ENCODE results near the gene ABCB11. TPM values are rescaled to one million over a fixed set of nuclear protein-coding genes. Genes with fewer than 3 reads are reported as not detected.

ABCB11 gene
- total and polyA plus RNA-seq, 2 of the 4 experiments (the other 2 are of a cell fraction): not detected

- WGBS, 2 experiments (ENCODE audit: extremely low coverage in 2 of 2, insufficient read length in 1 of 2): no CpG with 5 or more reads among the region's 1 CpG
- no peak for TF ChIP-seq CHD1 (IDR thresholded peaks at IDR 0.05; ENCODE audit: low read depth, low read length)
- no peak for TF ChIP-seq RCOR1 (IDR thresholded peaks at IDR 0.05; ENCODE audit: insufficient replicate concordance, low read length)
- no peak for TF ChIP-seq ELK1 (IDR thresholded peaks at IDR 0.05; ENCODE audit: borderline replicate concordance, low read depth, low read length)
- TF ChIP-seq MAZ (IDR thresholded peaks at IDR 0.05; ENCODE audit: borderline replicate concordance, low read depth, low read length): no peak
- no peak for TF ChIP-seq MXI1 (IDR thresholded peaks at IDR 0.05; ENCODE audit: borderline replicate concordance, low read depth, low read length)
- TF ChIP-seq USF2 (IDR thresholded peaks at IDR 0.05; ENCODE audit: low read depth, low read length): no peak
- no peak for TF ChIP-seq BHLHE40 (IDR thresholded peaks at IDR 0.05; ENCODE audit: low read depth, low read length)
- no peak for TF ChIP-seq SMC3 (IDR thresholded peaks at IDR 0.05; ENCODE audit: low read depth, low read length)
- no peak for TF ChIP-seq RFX5 (IDR thresholded peaks at IDR 0.05; ENCODE audit: low read depth, low read length)
- no peak for TF ChIP-seq MAFK (IDR thresholded peaks at IDR 0.05; ENCODE audit: low read depth, low read length)
- TF ChIP-seq FOS (IDR thresholded peaks at IDR 0.05; ENCODE audit: low read depth, low read length): no peak
- no peak for TF ChIP-seq CTCF (conservative IDR thresholded peaks at IDR 0.05; ENCODE audit: low read depth, low read length)
- no peak for TF ChIP-seq POLR2A (IDR thresholded peaks at IDR 0.05; ENCODE audit: low read depth, low read length)
- intact Hi-C loops (cut with micrococcal nuclease): no loop called here
- H2AK9ac ChIP-seq (replicated peaks; ENCODE audit: low read depth, low read length, poor library complexity): no peak overlapping the region
- in situ Hi-C loops (cut with MboI; ENCODE audit: low sequenced_read_pairs): loop anchor here (25.0 kb wide), 1 partner anchor 757 kb away; no protein-coding TSS in a partner anchor
- H3K4ac ChIP-seq (ENCODE audit: low read depth, low read length): no peak overlapping the region
- DNase-seq (no peak), ATAC-seq (ENCODE audit: low read depth) (no peak)
- no peak overlapping the region for H3K23ac ChIP-seq (ENCODE audit: low read depth, low read length)
- no peaks in the 10 kb centered on the region for H3K9me1 ChIP-seq (ENCODE audit: insufficient read depth, low read length)
- BruUV-seq (replicated peaks): no TSS peak
- H2AFZ ChIP-seq (replicated peaks; ENCODE audit: low read length, poor library complexity): no peak overlapping the region
- no peak overlapping the region for H2BK5ac ChIP-seq (ENCODE audit: low read depth, low read length, poor library complexity, severe bottlenecking)
- no peak overlapping the region for H3K27ac ChIP-seq (ENCODE audit: insufficient read depth, low read length)
- H3K4me1 ChIP-seq (ENCODE audit: control insufficient read depth, insufficient read depth, low read length): no peaks in the 10 kb centered on the region
- H3K56ac ChIP-seq (ENCODE audit: extremely low read depth, insufficient read depth, low read length): no peak overlapping the region
- no peaks in the 10 kb centered on the region for H3K9me3 ChIP-seq (ENCODE audit: control insufficient read depth, insufficient read depth, low read length)
- H4K20me1 ChIP-seq (ENCODE audit: insufficient read depth, low read length): no peaks in the 10 kb centered on the region
- no peak overlapping the region for H3K4me2 ChIP-seq (ENCODE audit: low read depth, low read length)
- no peak overlapping the region for H3K9ac ChIP-seq (ENCODE audit: low read depth, low read length)
- H2BK20ac ChIP-seq (ENCODE audit: low read depth, low read length): no peak overlapping the region
- H3K79me1 ChIP-seq (ENCODE audit: low read depth in 1 of 2, low read length in 2 of 2): peaks cover 7 to 10% of the 10 kb centered on the region in 2 experiments; a peak in 3 of 4 replicates
- no peak overlapping the region for H2BK15ac ChIP-seq (ENCODE audit: low read depth, low read length)
- dilution Hi-C loops (cut with HindIII; ENCODE audit: low sequenced_read_pairs, unreplicated experiment): no loop called here
- no peak overlapping the region for H4K91ac ChIP-seq (ENCODE audit: insufficient read depth, low read depth, low read length)
- no peak overlapping the region for H2AK5ac ChIP-seq (ENCODE audit: low read depth, low read length)
- no peak overlapping the region for H2BK120ac ChIP-seq (ENCODE audit: low read depth, low read length)
- H3K18ac ChIP-seq (ENCODE audit: low read depth, low read length): no peak overlapping the region
- no peak overlapping the region for H3K4me3 ChIP-seq (ENCODE audit: insufficient read depth, low read depth, low read length)
- no peak overlapping the region for H4K8ac ChIP-seq (ENCODE audit: low read depth in 2 of 2, low read length in 2 of 2)
- no peaks in the 10 kb centered on the region for H3K36me3 ChIP-seq (ENCODE audit: control insufficient read depth, insufficient read depth, low read length)
- H4K5ac ChIP-seq (ENCODE audit: low read depth, low read length): no peak overlapping the region
- H3K27me3 ChIP-seq (ENCODE audit: control insufficient read depth, insufficient read depth, low read length): peaks cover 4% of the 10 kb centered on the region; the same call in 1 of the 2 replicates
- ChIA-PET CTCF (interaction anchor here (0.8 kb wide), 1 partner anchor 14 kb away, joined by 3 read pairs; no protein-coding TSS in a partner anchor), POLR2A (ENCODE audit: unreplicated experiment) (no interaction called here)
- H3K14ac ChIP-seq (replicated peaks; ENCODE audit: low read depth, low read length): no peak overlapping the region
Measured at GRCh38 chr2:168894101-168894500, 137.0 kb downstream of the ABCB11 start.

All from IMR-90 (cell line).